ENCODE data around the gene RPTOR.
"Not testable (repeated sequence)": the region's sequence is repeated elsewhere in the genome, so short reads cannot be mapped to it uniquely, and the experiment has no call there.

RPTOR gene

GRCh38 chr17:80792373-80792781 is 247.7 kb downstream of the RPTOR start:
- FAIRE-seq, result no peak

GRCh38 chr17:80793421-80793820 is 248.8 kb downstream of the RPTOR start:
- FAIRE-seq, result no peak

GRCh38 chr17:80793851-80794267 is 249.2 kb downstream of the RPTOR start:
- no peak for FAIRE-seq

- FAIRE-seq, result no peak
These were observed 249.8 kb downstream of the RPTOR start for GRCh38 chr17:80794281-80795089.

GRCh38 chr17:80795090-80795580 is 250.5 kb downstream of the RPTOR start:
- FAIRE-seq, result no peak

GRCh38 chr17:80795754-80796153 is 251.1 kb downstream of the RPTOR start:
- FAIRE-seq, result no peak

- FAIRE-seq, result no peak
These were observed 251.8 kb downstream of the RPTOR start for GRCh38 chr17:80796430-80796861.

GRCh38 chr17:80797222-80797621 is 252.6 kb downstream of the RPTOR start:
- FAIRE-seq, result not testable (repeated sequence)

GRCh38 chr17:80797741-80798594 is 253.3 kb downstream of the RPTOR start:
- no peak for FAIRE-seq

- FAIRE-seq, result no peak
These were observed 254.2 kb downstream of the RPTOR start for GRCh38 chr17:80798595-80799537.

GRCh38 chr17:80799538-80800480 is 255.2 kb downstream of the RPTOR start:
- FAIRE-seq, result no peak

GRCh38 chr17:80800481-80801391 is 256.1 kb downstream of the RPTOR start:
- FAIRE-seq, result no peak

GRCh38 chr17:80802626-80803450 is 258.2 kb downstream of the RPTOR start:
- FAIRE-seq, result no peak

- no peak for FAIRE-seq
These were observed 259.1 kb downstream of the RPTOR start for GRCh38 chr17:80803451-80804428.

- no peak for FAIRE-seq
These were observed 259.8 kb downstream of the RPTOR start for GRCh38 chr17:80804466-80804865.

- FAIRE-seq, result no peak
These were observed 260.6 kb downstream of the RPTOR start for GRCh38 chr17:80805032-80805751.

- FAIRE-seq, result no peak
These were observed 262.4 kb downstream of the RPTOR start for GRCh38 chr17:80807014-80807413.
